Measurements from ENCODE around the gene PSME1.

- TF ChIP-seq KLF12 (CRISPR knock-in tag; IDR thresholded peaks at IDR 0.05; ENCODE audit: borderline replicate concordance) (no peak), ZBTB2 (CRISPR knock-in tag; IDR thresholded peaks at IDR 0.05; ENCODE audit: low read depth) (no peak), POLR2AphosphoS5 (IDR thresholded peaks at IDR 0.05; ENCODE audit: low read depth, low read length) (no peak), HNRNPUL1 (IDR thresholded peaks at IDR 0.05; ENCODE audit: low read depth, low read length) (no peak), FOXM1 (CRISPR knock-in tag; IDR thresholded peaks at IDR 0.05) (no peak), ZBTB3 (CRISPR knock-in tag; IDR thresholded peaks at IDR 0.05; ENCODE audit: borderline replicate concordance, low read depth) (no peak)
These were observed 14.1 kb downstream of the PSME1 start for GRCh38 chr14:24150061-24150460.

Measured in HepG2 (cell line).